ENCODE results near the gene ZNF22.

Gene ZNF22

DNA sequence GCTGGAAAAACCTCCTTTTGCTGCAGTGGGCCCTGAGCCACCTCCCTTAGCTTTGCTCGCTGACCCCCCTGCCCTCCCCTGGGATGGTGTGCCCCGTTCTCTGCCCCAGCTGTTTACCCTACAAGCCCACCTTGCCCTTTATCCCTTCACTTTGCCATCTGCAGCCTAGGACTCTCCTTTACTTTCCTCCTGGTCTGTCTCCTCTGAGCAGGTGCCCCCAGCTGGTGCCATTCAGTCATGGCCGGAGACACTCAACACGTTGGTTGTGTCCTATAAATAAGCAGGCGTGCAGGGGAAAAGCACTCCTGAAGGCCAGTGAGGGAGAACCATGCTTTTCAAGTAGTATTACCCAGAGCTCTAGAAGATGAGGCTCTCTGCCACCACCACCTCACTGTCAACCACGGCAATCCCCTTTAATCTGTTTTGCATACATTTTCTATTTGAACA is 35.0 kb upstream of the ZNF22 start:
- no peak for DNase-seq

DNA sequence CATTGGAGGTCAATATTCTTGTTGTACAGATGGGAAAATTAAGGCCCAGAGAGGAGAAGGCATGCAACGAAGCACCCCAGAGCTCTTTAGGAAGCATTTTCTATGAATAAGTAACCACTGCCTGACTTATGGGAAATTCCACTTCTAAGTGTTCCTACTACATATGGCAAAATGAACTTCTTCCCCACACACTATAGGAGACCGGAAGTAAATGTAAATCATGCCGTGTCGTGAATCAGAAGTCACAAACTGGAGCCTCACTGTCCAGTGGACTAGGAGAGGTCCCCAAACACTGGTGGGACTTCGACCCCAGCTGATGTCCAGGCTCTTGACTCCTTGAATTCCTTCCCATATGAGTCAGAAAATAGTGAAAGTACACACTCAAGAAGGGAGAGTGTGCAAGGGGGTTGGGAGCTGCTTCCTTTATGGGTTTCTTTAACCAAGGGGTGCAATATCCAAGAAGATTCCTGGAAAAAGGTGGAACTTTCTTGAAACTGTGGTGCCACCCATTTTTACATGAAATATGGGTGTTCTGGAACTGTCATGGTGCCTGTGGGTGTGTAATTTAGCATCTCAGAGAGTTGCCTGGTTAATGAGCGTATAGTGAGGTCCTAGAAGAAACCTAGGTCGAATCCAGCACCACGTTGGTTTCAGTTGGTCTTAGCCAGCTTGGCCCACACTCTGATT is 34.5 kb upstream of the ZNF22 start:
- DNase-seq, result no peak

DNA sequence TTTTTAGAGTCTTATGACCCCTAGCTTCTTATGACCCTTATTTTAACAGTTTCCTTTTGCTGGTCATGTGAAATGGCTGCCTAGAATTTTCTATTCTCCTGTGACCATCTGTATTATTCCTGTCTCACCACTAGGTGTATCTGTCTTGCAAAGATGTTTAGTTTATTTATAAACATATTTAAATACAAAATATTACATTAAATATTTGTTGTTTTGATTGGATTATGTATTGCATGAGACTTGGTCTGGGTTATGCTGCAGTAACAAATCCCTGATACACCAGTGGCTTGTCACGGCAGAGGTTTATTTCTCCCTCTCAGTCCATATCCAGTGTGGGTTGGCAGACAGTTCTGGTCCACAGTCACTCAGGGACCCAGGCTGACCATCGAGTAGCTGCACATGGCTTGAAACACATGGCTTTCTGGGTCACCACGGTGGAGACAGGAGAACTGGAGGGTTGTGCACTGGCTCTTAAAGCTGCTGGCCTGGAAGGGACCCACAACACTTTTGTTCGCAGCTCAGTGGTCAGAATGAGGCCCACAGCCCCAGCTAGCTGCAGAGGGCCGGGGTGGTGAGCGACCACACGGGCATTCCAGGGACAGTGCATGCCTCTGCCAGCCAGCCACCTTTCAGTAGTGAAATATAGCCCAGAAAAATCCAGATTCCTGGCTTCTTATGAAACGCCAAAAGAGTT is 33.8 kb upstream of the ZNF22 start:
- no peak for DNase-seq

DNA sequence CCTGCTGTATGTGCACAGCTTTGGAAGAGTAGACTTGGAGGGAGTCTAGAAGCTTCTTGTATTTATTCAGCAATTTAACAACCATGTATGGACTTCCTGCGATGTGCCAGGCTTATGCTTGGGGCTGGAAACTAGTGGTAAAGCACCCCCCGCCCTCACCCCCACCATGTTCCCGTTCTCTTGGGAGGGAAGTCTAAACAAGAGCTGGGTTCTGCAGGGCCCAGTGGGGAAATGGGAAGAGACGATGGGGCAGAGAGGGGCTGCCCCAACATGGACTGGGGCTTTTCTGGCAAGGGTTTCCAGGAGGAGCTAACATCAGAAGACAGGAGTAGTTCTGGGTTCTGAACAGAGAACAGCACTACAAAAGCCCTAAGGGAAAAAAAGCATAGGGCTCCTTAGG is 33.1 kb upstream of the ZNF22 start:
- no peak for DNase-seq

DNA sequence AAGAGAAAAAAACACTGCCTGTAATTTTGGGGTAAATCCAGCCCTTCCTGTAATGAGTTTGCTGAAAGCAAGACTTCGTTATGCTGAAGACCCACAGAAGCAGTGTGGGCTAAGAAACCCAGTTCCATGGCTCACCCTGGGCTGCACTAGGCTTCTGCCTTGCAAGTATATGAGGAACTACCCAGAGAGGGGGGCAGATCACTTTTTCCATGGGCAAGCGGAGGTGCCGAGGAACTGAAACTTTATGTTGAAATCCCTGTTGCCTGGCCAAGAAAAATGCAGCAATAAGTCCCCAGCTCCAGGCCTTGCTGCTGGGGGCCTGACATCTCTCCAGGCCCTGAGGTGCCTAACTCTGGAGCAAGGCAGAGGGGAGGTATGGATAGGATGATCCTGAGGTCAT is 32.6 kb upstream of the ZNF22 start:
- DNase-seq, result no peak

DNA sequence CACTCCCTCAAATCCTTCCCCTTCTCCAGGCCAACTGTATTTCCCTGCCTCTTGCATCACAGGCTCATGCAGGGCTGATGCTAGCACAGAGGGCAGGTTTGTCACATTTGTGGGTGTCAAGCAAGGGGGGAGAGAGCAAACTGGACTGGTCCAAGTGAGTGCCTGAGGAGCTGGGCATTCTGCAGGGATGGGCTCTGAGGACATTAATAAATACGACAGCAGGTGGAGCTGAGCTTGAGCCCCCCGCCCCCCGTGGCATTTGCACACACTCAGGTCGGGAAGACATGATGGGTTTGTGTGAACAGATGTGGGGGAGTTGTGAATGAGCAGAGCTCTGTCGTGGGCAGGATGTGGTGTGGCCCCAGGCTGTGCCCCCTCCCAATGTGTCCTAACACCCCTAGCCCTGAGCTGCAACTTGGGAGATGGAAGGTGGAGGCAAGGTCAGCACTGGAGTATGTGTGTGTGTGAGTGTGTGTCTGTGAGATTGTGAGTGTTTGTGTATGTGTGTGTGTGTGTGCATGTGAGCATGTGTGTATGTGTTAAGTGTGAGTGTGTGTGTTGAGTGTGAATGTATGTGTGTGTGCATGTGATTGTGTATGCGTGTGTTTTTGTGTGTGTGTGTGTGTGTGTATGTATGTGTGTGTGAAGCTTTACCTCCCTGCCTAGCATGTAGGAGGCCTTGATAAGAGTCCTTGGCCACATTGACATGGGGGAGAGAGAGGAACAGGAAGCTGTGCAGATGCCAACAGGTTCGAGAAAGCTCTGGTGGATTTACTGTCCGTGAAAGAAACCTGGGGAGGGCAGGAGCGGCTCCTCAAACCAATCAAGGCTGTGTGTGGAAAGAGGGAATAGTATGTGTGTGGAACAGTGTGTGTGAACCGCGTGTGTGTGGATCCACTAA is 32.0 kb upstream of the ZNF22 start:
- peak; percentile 16 for DNase-seq

DNA sequence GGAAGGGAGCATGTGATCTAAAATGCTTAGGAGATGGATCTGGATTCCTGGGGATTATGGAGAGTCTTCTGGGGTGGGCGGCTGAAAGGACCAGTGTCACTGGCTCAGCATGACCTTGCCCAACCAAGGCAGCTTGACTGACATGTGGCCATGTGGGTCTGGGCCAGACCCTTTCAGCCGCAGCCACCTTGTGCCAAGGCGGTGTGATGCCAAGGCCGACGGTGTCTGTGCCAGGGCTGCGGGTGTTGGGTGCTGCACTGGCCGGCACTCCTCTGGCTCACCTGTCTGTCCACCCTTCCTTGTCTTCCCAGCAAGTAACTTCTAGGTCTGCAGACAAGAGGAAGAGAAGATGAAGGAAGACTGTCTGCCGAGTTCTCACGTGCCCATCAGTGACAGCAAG is 30.9 kb upstream of the ZNF22 start:
- DNase-seq, result no peak

DNA sequence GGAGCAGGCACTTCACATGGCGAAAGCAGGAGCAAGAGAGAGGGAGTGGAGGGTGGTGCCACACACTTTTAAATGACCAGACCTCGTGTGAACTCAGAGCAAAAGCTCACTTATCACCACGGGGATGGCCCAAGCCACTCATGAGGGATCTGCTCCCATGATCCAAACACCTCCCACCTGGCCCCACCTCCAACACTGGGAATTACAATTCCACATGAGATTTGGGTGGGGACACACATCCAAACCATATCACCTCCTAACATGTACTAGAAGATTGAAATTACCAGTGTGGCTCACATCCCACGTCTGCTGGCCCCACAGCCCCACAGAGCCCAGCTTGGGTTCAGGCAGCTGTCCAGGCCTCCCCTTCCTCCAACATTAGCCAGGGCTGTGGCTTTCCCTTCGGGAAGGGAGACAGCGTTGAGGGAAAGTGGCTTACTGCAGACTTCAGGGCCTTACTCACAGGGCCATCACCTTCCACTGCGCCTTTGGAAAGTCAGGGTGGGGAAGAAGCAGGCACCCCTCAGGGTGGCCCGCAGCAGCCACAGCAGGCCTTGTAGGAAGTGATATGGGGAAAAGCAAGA is 29.8 kb upstream of the ZNF22 start:
- no peak for DNase-seq

DNA sequence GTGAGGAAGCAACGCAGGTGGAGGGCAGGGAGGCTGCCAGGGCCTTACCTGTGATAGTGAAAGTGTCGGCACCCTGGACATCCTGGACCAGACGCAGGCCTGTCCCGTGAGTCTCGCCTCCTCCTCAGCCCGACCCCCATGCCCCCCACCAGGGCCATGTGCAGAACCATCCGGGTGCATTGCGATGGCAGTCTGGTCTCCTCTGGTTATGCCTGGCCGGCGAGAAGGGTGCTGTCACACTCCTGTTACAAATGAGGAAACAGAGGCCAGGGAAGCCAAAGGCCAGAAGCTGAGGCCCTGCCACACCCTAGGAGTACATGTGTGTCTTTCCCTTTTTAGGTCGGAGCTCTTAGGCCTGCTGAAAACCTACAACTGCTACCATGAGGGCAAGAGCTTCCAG is 29.3 kb upstream of the ZNF22 start:
- no peak for DNase-seq

DNA sequence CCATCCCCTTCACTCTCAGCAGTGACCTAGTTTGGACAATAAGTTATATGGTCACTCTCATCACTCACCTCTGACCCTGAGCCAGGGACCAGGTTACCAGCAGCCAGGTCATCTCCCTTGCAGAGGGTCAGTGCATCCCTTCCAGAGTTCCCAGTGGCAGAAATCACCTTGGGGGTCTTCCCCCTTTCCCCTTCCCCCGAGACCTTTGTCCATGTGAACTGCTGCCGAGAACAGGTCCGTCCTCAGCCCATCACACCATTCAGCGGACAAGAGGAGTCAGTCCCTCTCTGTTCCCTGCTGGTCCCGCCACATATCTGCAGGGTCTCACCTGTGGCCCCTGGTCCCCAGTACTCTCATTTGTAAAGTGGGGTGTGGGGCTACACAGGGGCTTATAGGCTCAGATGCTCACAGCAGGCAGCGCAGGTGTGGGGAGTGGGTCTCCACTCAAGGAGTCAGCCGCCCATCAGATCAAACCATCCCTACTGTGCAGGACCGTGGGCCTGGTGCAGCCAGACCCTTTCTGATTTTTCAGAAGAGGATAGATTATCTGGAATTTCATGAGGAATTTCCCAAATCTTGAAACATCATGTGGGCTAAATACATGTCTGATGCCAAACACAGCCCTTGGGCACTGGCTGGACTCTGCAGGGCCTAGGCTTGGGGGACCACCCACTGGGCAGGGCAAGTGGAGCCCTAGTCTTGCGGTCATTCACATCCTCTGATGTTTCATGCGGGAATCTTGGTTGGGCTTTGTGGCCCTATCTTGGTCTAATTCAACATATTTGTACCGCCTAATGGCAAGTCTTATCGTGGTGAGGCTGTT is 28.6 kb upstream of the ZNF22 start:
- no peak for DNase-seq

DNA sequence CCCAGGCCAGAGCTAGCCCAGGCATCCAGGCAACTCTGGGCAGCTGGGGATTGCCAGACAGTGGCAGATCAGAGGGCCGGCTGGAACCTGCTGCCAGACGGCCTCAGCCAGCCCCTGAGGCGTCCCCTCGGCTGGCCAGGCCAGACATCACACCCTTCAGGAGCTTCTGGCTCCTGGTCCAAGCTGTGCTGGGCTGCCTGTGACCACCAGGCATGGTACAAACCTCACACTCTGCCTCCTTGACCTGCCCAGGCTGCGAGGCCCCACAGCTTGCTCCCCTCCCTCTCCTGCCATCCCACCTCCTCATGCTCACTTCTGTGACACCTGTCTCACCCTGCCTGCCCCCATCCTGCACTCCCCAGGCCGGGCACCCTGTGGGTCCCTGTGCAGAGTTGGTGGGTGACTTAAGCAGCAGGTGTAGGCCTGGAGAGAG is 27.8 kb upstream of the ZNF22 start:
- no peak for DNase-seq

DNA sequence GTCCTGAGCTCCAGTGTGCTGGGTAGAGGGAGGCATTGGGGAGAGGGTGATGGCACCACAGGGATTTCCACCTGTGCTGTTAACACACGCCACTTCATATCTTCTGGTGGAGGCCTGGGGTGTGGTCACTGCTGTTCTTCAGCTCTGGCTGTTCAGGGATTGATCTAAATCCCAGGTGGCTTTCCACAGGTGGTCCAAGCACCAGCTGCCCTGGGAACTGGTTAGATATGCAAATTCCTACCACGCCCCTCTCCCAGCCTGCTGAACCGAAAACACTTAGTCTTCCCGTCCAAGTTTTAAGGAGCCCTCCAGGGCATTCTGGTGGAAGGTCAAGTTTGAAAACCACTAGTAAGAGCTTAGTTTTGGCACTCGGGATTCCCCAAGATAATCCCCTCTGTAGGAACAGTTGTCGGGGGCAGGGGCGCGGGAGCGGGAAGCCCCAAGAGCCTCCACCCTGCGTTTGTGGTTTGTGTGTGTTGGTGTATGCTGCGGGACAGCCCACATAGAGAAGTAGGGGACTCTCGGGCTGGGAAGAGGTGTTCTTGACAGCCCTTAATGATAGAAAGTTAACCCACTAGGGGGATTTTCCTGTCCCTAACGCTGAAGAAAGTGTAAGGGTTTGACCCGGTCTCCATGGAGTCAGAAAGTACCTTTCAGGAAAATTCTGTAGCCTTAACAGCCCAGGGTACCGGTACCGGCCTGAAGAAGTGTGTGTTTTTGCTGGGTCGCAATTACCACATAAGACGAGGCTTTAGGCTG is 27.2 kb upstream of the ZNF22 start:
- DNase-seq, result no peak

DNA sequence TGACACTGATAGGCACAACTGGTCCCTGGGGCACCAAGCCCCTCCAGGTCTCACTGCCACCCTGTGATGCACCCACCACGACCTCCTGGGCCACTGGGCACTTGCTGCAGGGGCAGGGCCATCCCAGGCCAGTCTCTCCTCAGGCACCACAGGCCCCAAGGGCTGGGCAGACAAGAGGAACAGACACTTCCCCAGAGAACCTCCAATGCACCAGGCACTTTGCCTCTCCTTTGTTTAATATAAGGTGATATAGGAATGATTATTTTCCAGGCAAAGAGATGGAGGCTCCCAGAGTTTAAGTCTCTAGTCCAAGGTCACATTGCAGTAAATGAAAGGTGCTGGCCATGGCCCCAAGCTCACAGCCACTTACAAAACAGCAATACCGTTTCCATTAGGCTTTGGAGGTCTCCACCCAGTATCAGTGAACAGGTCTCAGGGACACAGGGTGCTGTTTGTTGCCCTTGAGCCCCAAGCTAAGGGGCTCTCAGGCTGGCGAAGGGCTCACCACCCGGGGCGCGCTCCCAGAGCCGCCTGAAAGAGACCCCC is 26.6 kb upstream of the ZNF22 start:
- no peak for DNase-seq

DNA sequence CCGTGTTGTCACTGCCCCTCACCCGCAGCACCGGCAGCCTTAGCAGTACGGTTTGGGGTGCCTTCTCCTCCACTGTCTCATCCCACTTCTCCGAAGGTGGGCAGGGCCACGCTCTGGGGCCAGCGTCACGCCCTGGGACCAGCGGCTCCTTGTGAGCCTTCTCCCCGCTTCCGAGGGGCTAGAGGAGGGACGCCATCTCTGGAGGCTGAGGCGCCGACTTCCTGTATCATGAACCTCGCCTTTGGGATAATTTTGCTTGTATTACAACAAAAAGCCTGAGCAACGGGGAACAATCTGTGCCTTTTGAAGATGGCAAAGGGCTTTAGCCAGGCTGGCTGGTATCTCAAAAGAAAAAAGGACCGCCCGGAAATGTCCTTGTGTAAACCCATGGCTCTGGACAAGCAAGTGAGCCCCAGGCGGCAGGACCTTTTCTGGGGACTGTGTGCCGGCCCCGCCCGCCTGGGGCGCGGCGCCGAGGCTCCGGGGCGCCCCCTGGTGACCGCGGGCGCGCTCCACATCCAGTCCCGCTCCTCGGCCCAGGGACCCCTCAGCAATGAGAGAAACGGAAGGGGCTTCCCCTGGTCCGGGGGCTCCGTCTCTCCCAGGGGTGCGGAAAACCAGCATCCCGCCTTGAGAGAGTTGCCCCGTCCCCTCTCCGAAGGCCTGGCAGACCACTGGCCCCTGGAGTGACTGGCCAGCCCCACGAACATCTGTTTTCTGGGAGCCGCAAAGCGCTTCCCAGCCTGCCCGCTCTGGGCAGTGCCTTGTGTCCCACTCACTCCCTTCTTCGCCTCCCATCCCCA is 25.9 kb upstream of the ZNF22 start:
- peak; percentile 73 for DNase-seq

DNA sequence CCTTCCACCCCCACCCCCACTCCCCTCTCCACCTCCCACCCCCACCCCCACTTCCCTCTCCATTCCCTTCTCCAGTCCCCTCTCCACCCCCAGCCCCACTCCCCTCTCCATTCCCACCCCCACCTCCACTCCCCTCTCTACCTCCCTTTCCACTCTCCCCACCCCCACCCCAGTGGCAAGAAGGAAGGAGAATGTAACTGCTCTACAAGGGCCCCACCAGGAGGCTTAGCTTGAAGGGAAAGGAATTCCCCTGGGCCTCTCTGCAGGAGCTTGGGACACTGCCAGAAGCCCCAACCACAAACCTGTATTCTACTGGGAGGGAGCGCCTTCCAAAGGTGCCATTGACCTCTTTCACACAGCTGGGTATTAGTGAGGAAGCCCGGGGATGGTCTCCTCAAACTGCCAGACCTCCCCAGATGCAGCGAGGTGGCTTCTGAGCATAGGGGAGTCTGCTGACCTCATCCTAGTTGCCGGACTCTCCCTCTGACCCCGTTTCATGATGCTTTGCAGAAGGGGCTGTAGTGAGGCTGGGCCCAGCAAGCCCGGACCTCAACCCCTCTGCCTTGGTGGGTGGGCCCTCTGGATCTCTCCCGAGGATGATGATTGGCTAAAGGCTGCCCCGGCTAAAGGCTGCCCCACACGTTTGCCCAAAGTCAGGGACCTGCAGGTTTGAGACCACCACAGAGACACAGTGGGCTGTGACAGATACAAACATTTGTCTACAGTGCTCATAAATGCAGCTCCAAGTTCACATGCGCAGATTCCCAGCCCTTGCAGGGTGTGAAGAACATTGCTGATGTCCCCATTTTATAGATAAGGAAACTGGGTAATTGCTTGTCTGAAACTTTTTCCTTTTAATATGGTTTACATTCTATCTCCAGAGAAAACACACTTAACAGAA is 25.0 kb upstream of the ZNF22 start:
- no peak for DNase-seq

DNA sequence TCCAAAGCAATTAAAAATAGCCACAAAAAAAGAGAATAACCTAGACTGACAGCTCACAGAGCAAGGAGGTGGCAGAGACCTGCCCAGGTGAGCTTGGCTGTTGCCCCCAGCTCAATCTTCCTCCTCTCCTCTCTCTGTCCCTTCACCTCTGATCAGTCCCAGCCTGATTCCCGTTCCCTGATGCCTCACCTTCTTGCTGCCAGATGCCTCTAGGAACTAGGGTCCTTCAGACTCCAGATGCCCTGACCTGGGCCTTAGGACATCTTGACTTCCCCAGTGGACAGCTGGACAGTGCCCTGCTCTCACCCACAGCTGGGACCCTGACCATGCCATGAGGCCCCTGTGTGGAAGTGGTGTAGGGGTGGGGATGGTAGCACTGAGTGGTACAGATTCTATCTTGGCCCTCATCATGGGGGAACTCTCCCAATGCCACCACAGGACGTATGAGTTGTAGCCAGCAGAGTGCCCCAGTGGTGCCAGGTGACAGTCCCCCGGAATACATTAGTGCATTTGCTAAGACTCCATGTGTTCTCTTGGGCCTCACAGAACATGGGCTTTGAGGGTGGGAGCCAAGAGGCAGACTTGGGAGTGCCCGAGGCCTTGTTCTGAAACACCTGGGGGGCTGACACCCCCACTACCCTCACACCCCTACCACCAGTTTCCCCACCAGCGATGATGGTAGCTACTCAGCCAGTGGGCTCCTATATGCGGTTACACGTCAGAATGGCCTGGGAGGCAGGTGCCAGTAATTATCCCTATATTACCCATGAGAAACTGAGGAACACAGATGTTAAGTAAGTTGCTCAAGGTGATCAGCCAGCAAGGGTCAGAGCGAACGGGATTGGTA is 24.1 kb upstream of the ZNF22 start:
- DNase-seq, result no peak

DNA sequence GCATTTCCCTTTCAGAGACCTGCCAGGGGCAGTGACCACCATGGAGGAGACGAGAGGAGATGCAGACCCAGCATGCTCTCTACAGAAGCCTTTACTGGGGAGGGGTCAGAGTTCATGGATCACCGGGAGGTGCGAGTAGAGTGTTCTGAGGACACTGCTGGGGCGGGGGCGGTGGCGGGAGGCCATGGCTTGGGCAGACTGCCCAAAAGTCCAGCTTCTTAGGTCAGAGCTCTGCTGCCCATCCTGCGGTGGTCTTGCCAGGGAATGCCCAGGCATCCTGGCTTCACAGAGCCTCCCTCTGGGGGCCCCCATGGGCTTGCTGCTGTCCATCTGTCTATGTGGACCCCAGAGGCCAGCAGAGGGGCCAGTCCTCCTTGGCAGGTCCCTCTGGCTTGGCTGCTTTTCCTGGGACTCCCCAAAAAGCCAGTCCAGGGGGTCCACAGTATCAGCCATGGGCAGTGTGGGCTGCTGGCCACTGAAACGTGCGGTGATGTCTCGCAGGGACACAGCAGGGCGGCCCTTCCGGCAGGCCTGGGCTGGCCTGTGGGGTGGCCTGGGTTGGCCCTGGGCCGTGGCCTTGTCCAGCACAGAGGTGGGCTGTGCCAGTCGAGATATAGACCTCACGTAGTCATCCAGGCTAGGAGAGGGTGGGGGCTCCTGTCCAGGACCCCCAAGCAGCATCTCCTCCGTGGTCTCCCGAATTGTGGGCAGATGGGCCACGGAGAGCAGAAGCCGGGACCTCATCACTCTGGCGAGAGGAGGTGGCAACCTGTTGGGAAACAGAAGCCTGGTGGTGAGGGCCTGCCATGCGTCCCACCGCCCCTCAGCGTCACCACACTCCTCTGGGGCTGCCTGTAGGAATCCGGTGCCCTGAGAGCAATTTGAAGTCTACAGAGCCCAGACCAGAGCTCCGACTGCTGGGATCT is 23.2 kb upstream of the ZNF22 start:
- DNase-seq, result no peak

Data from activated CD4-positive, alpha-beta T cell treated with anti-CD3 and anti-CD28 coated beads, Interleukin-10, Interleukin-2, amounts not matched to agents 100 ng/mL and 50 ng/mL, durations not matched to agents 16 hours and 8 hours (primary cell).